CD4-positive, alpha-beta T cell treated with Interleukin-4 for 4 hours (primary cell): ENCODE data around the gene GLS.
"Not testable (repeated sequence)": the region's sequence is repeated elsewhere in the genome, so short reads cannot be mapped to it uniquely, and the experiment has no call there.

Experiments
- DNase-seq: peaks from one replicate; pipeline ENCODE4 v3.0.0-alpha.2; 2020

GLS gene

GRCh38 chr2:190935054-190935453 is 54.4 kb downstream of the GLS start:
- no peak for DNase-seq

GRCh38 chr2:190938771-190939335 is 58.2 kb downstream of the GLS start:
- no peak for DNase-seq

GRCh38 chr2:190940454-190940853 is 59.8 kb downstream of the GLS start:
- DNase-seq, result no peak

GRCh38 chr2:190941571-190941970 is 61.0 kb downstream of the GLS start:
- no peak for DNase-seq

- no peak for DNase-seq
Observed at GRCh38 chr2:190942697-190943096, 62.1 kb downstream of the GLS start.

GRCh38 chr2:190943706-190944105 is 63.1 kb downstream of the GLS start:
- no peak for DNase-seq

GRCh38 chr2:190947141-190947540 is 66.5 kb downstream of the GLS start:
- no peak for DNase-seq

GRCh38 chr2:190947711-190948251 is 67.2 kb downstream of the GLS start:
- DNase-seq, result peak; percentile 31

- no peak for DNase-seq
Observed at GRCh38 chr2:190948671-190949070, 68.0 kb downstream of the GLS start.

GRCh38 chr2:190950566-190950991 is 70.0 kb downstream of the GLS start:
- no peak for DNase-seq

- DNase-seq, result no peak
Observed at GRCh38 chr2:190953257-190953656, 72.6 kb downstream of the GLS start.

- DNase-seq, result no peak
Observed at GRCh38 chr2:190959911-190960788, 79.5 kb downstream of the GLS start.

- DNase-seq, result not testable (repeated sequence)
Observed at GRCh38 chr2:190961117-190961516, 80.5 kb downstream of the GLS start.

GRCh38 chr2:190961918-190962487 is 81.4 kb downstream of the GLS start:
- DNase-seq, result no peak

- DNase-seq, result no peak
Observed at GRCh38 chr2:190963088-190963487, 82.5 kb downstream of the GLS start.

- DNase-seq, result peak; percentile 11
Observed at GRCh38 chr2:190964170-190964795, 83.7 kb downstream of the GLS start.

GRCh38 chr2:190965580-190966222 is 85.1 kb downstream of the GLS start:
- no peak for DNase-seq

GRCh38 chr2:190968522-190968921 is 87.9 kb downstream of the GLS start:
- no peak for DNase-seq

- no peak for DNase-seq
Observed at GRCh38 chr2:190970160-190970559, 89.5 kb downstream of the GLS start.

- DNase-seq, result no peak
Observed at GRCh38 chr2:190970873-190971506, 90.4 kb downstream of the GLS start.

GRCh38 chr2:190972213-190972612 is 91.6 kb downstream of the GLS start:
- DNase-seq, result no peak

- no peak for DNase-seq
Observed at GRCh38 chr2:190972846-190973245, 92.2 kb downstream of the GLS start.
